HG02623 (cell line): ENCODE data around the gene MAP3K21.

Experiments used
- ATAC-seq: cut with Tn5 transposase; IDR thresholded peaks from one replicate; pipeline ENCODE4 v1.9.1; 2021; ENCODE audit warnings: moderate library complexity; ENCODE audit not compliant: unreplicated experiment

Gene MAP3K21

GRCh38 chr1:233386336-233386735, 58.8 kb downstream of the MAP3K21 start:
- no peak for ATAC-seq

- ATAC-seq = no peak
Observed at GRCh38 chr1:233387585-233387984, 60.1 kb downstream of the MAP3K21 start.

DNA sequence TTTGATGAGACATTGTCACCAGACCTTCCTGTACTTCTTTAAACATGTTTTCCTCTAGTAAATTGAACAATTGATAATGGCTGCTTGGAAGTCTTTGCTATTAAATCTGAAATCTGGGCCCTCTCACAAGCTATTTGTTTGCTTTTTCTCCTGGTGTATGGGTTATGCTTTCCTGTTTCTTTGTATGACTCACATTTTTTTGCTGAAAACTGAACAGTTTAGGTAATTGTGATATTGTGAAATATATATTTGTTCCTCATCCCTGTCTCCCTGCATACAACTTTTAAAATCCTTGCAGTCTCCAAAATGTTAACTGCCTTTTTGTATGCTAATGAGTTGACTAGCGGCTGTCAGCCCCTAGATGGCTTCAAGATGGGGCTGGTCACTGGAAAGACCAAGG, 61.6 kb downstream of the MAP3K21 start:
- ATAC-seq = no peak

DNA sequence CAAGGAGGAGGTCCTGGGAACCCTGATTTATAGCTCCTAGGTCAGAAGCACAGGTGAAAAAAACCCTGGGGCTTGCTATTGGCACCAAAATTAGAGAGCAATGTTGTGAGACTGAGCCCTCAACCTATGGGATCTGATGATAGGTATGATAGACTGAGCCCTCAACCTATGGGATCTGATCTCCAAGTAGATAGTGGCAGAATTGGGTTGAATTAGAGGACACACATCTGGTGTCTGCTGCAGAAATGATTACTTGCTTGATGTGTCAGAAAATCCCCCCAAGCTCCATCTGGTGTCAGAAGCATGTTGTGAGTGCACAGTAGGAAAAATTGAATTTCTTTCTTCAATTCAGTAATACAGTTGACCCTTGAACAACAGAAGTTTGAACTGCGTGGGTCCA, 62.4 kb downstream of the MAP3K21 start:
- no peak for ATAC-seq

GRCh38 chr1:233390842-233391737, 63.6 kb downstream of the MAP3K21 start:
- no peak for ATAC-seq

GRCh38 chr1:233393084-233393840, 65.7 kb downstream of the MAP3K21 start:
- ATAC-seq = no peak

DNA sequence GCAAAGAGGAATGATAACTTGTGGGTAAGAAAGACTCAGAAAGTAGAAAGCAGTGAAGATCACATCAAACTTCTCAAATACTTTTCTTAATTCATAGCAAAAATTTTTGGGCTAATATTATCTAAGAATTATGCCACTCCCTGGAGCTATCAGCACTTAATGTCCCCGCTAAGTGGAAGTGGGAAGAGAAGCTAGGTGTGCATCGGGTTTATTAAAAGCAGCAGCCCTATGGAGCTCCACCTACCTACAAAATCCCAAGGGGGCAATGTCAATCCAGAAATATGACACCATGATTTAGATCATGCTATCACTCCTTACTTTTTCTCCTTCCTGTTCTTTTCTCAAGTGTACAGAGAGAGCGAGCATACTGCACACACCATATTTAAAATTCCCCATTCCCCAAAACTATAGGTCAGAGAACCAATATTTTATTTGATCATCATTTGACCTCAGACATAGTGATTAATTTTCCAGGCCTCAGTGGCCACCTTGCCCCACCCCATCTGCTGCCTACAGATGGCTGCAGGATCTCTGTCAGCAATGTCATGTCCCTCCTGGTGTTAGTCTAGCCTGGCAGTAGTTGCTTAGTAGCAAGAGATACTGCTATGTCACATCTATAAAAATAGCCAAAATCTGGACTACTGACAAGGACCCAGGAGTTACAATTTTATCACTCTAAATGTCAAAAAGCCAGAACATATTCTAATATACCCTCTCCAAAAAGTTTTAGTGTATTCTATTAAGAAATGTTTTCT, 66.6 kb downstream of the MAP3K21 start:
- no peak for ATAC-seq

DNA sequence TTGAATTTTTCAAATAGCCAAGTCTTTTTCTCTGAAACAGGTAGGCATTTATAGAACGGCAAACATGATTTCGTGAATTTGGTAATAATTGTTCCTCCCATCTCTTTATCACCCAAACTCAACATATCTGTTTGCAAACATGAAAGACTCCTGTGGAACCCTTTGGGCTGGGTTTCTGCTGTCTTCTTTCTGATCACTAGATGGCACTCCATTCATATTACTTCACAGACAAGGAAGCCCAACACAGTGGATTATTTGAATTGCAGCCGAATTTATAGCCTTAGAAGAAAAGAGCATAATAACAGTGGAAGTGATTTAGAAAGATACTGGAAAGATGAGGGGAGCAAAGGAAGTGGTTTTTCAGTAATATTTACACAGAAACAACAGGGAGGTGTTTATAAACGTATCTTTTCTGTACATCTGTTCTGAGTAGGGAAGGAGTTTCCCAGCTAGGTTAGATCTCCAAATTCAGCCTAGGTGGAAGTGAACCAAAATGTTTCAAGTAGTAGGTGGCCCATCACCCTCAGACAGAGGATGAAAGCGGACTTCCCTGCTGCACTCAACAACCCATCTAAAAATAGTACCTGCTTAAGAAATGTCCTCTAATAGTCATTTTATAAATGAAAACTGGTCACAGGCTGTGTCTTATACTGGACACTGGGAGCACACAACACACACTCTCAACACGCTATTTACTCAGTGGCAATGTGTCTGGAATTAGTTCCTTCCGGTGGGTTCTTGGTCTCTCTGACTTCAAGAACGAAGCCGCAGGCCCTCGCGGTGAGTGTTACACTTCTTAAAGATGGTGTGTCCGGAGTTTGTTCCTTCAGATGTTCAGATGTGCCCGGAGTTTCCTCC, 67.6 kb downstream of the MAP3K21 start:
- peak; percentile 79 for ATAC-seq

DNA sequence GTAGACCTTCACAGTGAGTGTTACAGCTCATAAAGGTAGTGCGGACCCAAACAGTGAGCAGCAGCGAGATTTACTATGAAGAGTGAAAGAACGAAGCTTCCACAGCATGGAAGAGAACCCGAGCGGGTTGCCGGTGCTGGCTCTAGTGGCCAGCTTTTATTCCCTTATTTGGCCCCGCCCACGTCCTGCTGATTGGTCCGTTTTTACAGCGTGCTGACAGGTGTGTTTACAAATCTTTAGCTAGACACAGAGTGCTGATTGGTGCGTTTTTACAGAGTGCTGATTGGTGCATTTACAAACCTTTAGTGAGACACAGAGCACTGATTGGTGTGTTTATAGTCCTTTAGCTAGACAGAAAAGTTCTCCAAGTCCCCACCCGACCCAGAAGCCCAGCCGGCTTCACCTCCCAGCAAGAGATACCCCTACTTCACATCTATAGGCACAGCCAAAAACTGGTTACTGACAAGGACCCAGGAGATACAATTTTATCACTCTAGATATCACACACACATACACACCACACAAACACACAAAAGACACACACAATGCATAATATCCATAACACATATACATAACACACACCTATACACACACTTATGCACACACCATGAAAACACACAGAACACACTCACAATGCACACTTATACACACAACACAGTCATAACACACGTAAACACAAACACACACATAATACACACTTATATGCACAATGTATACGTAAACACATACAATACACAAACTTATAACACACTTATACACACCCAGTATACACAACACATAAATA, 68.5 kb downstream of the MAP3K21 start:
- ATAC-seq = no peak

DNA sequence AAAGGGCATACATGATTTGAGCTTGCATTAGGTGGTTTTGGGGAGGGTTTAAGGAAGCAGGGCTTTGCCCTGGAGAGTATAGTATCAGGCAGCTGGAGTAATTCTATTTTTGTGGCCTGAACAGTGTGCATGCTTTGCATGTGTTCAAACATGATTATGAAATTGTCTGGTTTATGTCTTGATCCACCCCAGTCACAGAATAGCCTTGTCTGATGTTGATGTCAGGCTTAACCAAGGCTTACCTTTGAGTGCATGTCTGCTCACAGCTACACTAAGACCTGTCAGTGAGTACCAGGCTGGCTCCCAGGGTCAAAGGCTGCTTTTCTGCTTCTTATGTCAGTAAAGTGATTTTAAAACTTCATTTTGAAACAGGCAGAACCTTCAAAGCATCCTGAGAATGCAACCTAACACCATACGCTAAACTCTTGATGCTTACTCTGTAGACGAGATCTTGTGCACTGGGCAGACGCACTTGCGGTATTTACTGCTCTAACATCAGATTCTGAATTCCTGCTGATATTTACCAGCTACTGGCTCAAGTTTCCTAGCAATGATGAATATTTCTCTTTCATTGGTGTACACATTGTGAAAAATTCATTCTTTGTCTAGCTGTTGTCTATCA, 78.9 kb downstream of the MAP3K21 start:
- ATAC-seq = no peak

GRCh38 chr1:233406994-233407631, 79.6 kb downstream of the MAP3K21 start:
- ATAC-seq = no peak

DNA sequence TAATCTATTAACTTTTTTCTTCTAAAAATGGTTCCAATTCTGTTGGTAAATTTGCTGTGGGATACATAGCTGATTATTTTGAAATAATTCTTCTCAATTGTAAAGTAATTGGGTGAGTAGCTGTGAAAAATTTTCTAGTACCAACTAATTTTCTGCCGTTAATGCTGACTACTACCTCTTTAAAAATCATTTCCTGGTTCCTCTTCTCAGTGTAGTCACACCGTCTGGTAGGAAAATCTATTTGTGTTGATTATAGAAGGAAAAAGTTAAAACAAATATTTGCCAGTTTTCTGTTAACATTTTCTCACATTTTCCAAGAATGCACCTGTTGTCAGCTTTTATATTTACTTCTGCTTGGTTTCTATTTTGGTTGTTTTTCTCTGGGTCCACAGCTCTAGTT, 82.0 kb downstream of the MAP3K21 start:
- no peak for ATAC-seq

GRCh38 chr1:233410906-233411305, 83.4 kb downstream of the MAP3K21 start:
- no peak for ATAC-seq

DNA sequence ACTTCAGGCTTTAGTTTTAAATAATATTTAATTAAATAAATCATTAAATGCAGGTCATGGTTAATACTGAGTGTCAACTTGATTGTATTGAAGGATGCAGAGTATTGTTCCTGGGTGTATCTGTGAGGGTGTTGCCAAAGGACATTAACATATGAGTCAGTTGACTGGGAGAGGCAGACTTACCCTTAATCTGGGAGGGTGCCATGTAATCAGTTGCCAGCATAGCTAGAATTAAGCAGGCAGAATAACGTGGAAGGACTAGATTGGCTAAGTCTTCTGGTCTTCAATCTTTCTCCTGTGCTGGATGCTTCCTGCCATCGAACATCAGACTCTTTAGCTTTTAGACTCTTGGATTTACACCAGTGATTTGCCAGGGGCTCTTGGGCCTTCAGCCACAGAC, 85.3 kb downstream of the MAP3K21 start:
- no peak for ATAC-seq

DNA sequence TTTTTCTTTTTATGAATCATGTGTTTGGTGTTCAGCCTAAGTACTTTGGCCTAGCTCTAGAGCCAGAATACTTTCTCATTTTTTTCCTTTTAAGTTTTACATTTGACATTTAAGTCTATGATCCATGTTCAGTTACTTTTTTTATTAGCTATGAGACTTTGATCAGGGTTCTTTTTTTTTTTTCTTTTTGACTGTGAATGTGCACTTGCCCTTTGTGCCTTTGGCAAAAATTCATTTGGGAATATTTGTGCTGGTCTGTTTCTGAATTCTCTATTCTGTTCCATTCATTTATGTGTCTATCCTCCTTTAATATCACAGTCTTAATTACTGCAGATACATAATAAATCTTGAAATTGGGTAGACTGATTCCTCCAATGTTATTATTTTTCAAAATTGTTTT, 93.8 kb downstream of the MAP3K21 start:
- ATAC-seq = no peak

GRCh38 chr1:233424779-233425178, 97.3 kb downstream of the MAP3K21 start:
- ATAC-seq = no peak

- no peak for ATAC-seq
Observed at GRCh38 chr1:233427907-233428306, 100.4 kb downstream of the MAP3K21 start.

DNA sequence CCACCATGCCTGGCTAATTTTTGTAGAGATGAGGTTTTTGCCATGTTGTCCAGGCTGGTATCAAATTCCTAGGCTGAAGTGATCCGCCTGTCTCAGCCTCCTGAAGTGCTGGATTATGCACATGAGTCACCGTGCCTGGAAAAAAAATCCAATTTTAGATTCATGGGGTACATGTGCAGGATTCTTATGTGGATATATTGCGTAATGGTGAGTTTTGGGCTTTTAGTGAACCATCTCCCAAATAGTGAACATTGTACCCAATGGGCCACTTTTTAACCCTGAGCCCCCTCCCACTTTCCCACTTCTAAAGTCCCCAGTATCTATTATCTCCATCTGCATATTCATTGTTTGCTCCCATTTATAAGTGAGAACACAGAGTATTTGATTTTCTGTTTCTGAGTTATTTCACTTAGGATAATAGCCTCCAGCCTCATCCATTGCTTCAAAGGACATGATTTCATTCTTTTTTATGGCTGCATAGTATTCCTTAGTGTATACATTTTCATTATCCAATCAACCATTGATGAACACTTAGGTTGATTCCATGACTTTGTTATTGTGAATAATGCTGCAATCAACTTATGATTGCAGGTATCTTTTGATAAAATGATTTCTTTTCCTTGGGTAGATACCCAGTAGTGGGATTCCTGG, 104.4 kb downstream of the MAP3K21 start:
- no peak for ATAC-seq
